ENCODE measurements around the gene ZNF74. TPM values are rescaled to one million over a fixed set of nuclear protein-coding genes. Genes with fewer than 3 reads are reported as not detected.

The ZNF74 gene
- total RNA-seq, 4 donors from 2014 or later: 2.8 to 7.2 (median 3.5) TPM

DNA sequence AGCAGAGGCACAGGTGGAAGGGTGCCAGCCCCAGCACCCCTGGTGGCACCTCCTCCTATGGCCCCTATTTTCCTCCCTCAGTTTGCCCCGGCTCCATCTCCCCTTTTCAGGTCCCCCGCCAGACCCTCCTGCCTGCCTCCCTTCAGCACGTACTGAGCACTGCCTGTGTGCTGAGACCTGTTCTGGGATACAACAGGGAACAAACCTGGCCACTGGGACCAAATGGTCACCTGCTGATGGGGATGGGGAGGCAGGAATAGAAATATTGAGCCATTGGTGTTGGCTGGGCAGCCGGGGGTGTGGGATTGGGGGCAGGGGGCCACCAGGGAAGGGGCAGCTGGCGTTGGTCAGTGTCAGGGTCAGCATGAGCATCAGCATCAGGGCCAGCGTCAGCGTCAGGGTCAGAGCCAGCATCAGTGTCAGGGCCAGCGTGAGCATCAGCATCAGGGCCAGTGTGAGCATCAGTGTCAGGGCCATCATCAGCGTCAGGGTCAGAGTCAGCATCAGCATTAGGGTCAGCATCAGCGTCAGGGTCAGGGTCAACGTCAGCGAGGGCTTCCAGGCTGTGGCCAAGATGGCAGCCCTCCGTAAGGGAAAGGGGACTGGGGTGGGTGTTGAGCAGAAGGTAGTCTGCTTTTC, 7.5 kb downstream of the ZNF74 start:
- TF ChIP-seq, protein P1, sequence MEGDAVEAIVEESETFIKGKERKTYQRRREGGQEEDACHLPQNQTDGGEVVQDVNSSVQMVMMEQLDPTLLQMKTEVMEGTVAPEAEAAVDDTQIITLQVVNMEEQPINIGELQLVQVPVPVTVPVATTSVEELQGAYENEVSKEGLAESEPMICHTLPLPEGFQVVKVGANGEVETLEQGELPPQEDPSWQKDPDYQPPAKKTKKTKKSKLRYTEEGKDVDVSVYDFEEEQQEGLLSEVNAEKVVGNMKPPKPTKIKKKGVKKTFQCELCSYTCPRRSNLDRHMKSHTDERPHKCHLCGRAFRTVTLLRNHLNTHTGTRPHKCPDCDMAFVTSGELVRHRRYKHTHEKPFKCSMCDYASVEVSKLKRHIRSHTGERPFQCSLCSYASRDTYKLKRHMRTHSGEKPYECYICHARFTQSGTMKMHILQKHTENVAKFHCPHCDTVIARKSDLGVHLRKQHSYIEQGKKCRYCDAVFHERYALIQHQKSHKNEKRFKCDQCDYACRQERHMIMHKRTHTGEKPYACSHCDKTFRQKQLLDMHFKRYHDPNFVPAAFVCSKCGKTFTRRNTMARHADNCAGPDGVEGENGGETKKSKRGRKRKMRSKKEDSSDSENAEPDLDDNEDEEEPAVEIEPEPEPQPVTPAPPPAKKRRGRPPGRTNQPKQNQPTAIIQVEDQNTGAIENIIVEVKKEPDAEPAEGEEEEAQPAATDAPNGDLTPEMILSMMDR (IDR thresholded peaks at IDR 0.05; ENCODE audit: low read depth): no peak

DNA sequence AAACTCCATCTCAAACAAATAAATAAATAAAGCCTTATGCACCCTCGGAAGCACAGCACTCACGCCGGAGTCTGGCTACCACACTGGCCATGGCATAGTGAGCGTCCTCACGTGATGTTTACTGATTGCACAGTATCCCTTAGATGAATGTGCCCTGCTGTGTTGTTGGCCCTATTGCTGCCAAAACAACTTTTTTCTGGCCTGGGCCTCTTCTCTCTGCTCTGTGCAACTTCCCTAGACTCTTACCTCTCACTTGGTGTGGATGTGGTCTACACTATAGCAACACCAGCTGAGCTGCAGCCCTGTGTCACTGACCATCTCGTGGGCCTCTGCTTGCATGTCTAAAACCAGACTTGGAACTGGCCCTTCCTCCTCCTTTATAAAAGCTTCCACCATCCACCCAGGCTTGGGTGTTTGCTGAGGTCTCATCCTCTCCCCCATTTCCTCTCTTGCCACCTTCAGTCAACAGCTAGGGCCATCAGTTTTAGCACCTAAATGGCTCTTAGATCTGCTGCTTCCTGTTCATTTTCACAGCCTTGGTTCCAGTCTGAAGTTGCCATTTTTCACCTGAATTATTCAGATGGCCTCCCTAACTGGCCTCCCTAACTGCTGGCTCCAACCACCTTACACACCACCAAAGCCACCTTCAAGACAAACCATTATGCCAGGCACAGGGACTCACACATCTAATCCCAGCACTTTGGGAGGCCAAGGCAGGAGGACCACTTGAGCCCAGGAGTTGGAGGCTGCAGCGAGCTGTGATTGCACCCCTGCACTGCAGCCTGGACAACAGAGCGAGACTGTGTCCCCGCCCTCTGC, 9.2 kb downstream of the ZNF74 start:
- TF ChIP-seq, protein P1 (IDR thresholded peaks at IDR 0.05; ENCODE audit: low read depth): no peak

DNA sequence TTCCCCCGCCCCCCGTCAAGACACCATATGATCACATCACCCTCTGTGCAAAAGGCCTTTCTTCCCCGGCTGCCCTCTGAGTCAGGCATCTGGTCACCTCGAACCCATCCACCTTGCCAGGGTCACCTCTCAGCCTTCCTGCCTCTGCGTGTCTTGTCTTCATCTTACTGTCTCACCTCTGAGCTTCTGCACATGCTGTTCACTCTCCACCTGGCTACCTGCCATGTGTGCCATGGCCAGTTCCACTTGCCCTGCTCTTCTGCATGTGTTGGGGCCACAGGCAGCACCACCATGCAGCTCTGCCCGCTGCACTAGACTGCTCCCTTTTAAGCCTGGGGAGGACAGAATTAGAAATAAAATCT, 9.8 kb downstream of the ZNF74 start:
- TF ChIP-seq, protein P1 (IDR thresholded peaks at IDR 0.05; ENCODE audit: low read depth): no peak

- TF ChIP-seq, protein P1 (IDR thresholded peaks at IDR 0.05; ENCODE audit: low read depth): no peak
Measured at GRCh38 chr22:20404881-20405280, 10.9 kb downstream of the ZNF74 start.

GRCh38 chr22:20405291-20405930, 11.5 kb downstream of the ZNF74 start:
- TF ChIP-seq, protein P1 (IDR thresholded peaks at IDR 0.05; ENCODE audit: low read depth): no peak

GRCh38 chr22:20405931-20406685, 12.2 kb downstream of the ZNF74 start:
- TF ChIP-seq, protein P1 (IDR thresholded peaks at IDR 0.05; ENCODE audit: low read depth): no peak

Measured in subcutaneous adipose tissue (tissue), 4 donors.